Esophagus muscularis mucosa (tissue), 4 donors: ENCODE results near the gene RHOF. TPM values are rescaled to one million over a fixed set of nuclear protein-coding genes. Genes with fewer than 3 reads are reported as not detected.
A peak's percentile ranks its signal among the peaks of the same experiment; 100 is the strongest.

Experiments used
- DNase-seq: peaks from one replicate; pipeline ENCODE4 v3.0.0-alpha.2; 2017; ENCODE audit errors: extremely low spot score
- H3K27ac ChIP-seq, 4 donors: fragments of 200-600 bp; sonication (generic); replicated peaks in 1 of 4; 1 replicate in 3 of 4; 2 replicates in 1 of 4; pipeline ENCODE4 v1.5.1; 2016 to 2019; ENCODE audit warnings: mild to moderate bottlenecking in 1 of 4
- H3K27me3 ChIP-seq, 4 donors: fragments of 200-600 bp; sonication (generic); one replicate each; pipeline versions ENCODE4 v1.5.1 to v1.6.0; 2016 to 2019
- H3K36me3 ChIP-seq, 4 donors: fragments of 200-600 bp; sonication (generic); one replicate each; pipeline ENCODE4 v1.5.1; 2016 to 2019
- H3K4me1 ChIP-seq, 4 donors: fragments of 200-600 bp; sonication (generic); one replicate each; pipeline ENCODE4 v1.5.1; 2016 to 2019
- H3K4me3 ChIP-seq, 4 donors: fragments of 200-600 bp; sonication (generic); 1 replicate in 2 of 4; 2 replicates in 2 of 4; pipeline ENCODE4 v1.5.1; 2016 to 2019; ENCODE audit warnings: mild to moderate bottlenecking in 4 of 4, moderate library complexity in 1 of 4
- H3K9me3 ChIP-seq, 4 donors: fragments of 200-600 bp; sonication (generic); 1 replicate in 3 of 4; 2 replicates in 1 of 4; pipeline ENCODE4 v1.5.1; 2016 to 2019
- EP300 ChIP-seq: sonication (generic); formaldehyde crosslinking; IDR thresholded peaks from one replicate; pipeline ENCODE4 v1.6.1; 2017; ENCODE audit warnings: antibody characterized with exemption
- POLR2A ChIP-seq: fragments of 450-650 bp; IDR thresholded peaks from one replicate; pipeline ENCODE4 v1.6.1; 2017; ENCODE audit warnings: antibody characterized with exemption, moderate library complexity, mild to moderate bottlenecking, low read depth
- POLR2AphosphoS5 ChIP-seq, 2 donors: sonication (generic); formaldehyde crosslinking; IDR thresholded peaks; one replicate each; pipeline ENCODE4 v1.6.1; 2017; ENCODE audit warnings: antibody characterized with exemption in 2 of 2
- WGBS: methylation state at CpG from one replicate; pipeline ENCODE4 v1.1.5; 2018; 5-methylcytosine and 5-hydroxymethylcytosine counted together
- intact Hi-C: fragments of 100-400 bp; cut with DNase I; formaldehyde crosslinking; loops from one replicate; pipeline ENCODE4 v1.15.1; 2023
- total RNA-seq, 4 donors: library from RNA; depleted of rRNA; stranded (reverse); fragments of >200 nt; gene quantifications; one replicate each; pipeline versions ENCODE4 v1.1.0 to v1.2.1, GENCODE V29; 2016
- TF ChIP-seq, protein P1 (sequence below), 3 experiments: fragments of 200-600 bp in 2 of 3; fragments of 450-650 bp in 1 of 3; sonication (generic) in 2 of 3; IDR thresholded peaks; one replicate each; pipeline ENCODE4 v1.5.1; 2017 to 2019; ENCODE audit warnings: antibody characterized with exemption in 3 of 3, mild to moderate bottlenecking in 2 of 3, moderate library complexity in 1 of 3

Gene RHOF
- total RNA-seq, 4 donors from 2014 or later, result 7.0 to 23.2 (median 15.9) TPM

- H3K4me3 ChIP-seq, result no peak overlapping the region
- no peak overlapping the region for H3K27ac ChIP-seq
- no peaks in the 10 kb centered on the region for H3K9me3 ChIP-seq
- H3K4me1 ChIP-seq, result peaks cover 61 to 93% (median 80%) of the 10 kb centered on the region in 4 donors
- TF ChIP-seq EP300 (no peak), POLR2A (no peak), POLR2AphosphoS5 (IDR thresholded peaks at IDR 0.05) (no peak)
- TF ChIP-seq, protein P1, sequence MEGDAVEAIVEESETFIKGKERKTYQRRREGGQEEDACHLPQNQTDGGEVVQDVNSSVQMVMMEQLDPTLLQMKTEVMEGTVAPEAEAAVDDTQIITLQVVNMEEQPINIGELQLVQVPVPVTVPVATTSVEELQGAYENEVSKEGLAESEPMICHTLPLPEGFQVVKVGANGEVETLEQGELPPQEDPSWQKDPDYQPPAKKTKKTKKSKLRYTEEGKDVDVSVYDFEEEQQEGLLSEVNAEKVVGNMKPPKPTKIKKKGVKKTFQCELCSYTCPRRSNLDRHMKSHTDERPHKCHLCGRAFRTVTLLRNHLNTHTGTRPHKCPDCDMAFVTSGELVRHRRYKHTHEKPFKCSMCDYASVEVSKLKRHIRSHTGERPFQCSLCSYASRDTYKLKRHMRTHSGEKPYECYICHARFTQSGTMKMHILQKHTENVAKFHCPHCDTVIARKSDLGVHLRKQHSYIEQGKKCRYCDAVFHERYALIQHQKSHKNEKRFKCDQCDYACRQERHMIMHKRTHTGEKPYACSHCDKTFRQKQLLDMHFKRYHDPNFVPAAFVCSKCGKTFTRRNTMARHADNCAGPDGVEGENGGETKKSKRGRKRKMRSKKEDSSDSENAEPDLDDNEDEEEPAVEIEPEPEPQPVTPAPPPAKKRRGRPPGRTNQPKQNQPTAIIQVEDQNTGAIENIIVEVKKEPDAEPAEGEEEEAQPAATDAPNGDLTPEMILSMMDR (IDR thresholded peaks at IDR 0.05), result no peak
- intact Hi-C loops, result no loop called here
- peaks cover 28 to 65% (median 47%) of the 10 kb centered on the region in 4 donors for H3K36me3 ChIP-seq
- no peaks in the 10 kb centered on the region for H3K27me3 ChIP-seq
- WGBS, result 88% methylated on average over 17 of the region's 27 CpGs
- DNase-seq, result no peak
Measured at GRCh38 chr12:121809712-121810116, 16.2 kb upstream of the RHOF start.

GRCh38 chr12:121808623-121809022 lies 15.1 kb upstream of the RHOF start:
- WGBS, result 88% methylated on average over 8 of the region's 8 CpGs
- H3K4me1 ChIP-seq, result peaks cover 58 to 84% (median 73%) of the 10 kb centered on the region in 4 donors

GRCh38 chr12:121807642-121808347 lies 14.3 kb upstream of the RHOF start:
- Histone ChIP-seq H3K27ac (no peak overlapping the region), H3K4me3 (no peak overlapping the region), H3K36me3 (peaks cover 24 to 48% (median 36%) of the 10 kb centered on the region in 4 donors), H3K4me1 (peaks cover 49 to 75% (median 65%) of the 10 kb centered on the region in 4 donors), H3K9me3 (no peaks in the 10 kb centered on the region), H3K27me3 (no peaks in the 10 kb centered on the region)
- 63% methylated on average over 13 of the region's 14 CpGs for WGBS
- no peak for TF ChIP-seq POLR2AphosphoS5 (IDR thresholded peaks at IDR 0.05)
- TF ChIP-seq POLR2A, result no peak
- TF ChIP-seq, protein P1 (IDR thresholded peaks at IDR 0.05), result no peak
- DNase-seq, result no peak
- intact Hi-C loops, result no loop called here

More at GRCh38 chr12:121808623-121809022, 15.1 kb upstream of the RHOF start:
- no peak overlapping the region for H3K27ac ChIP-seq
- H3K4me3 ChIP-seq, result no peak overlapping the region
- intact Hi-C loops, result no loop called here
- TF ChIP-seq POLR2AphosphoS5 (IDR thresholded peaks at IDR 0.05) (no peak), EP300 (no peak), POLR2A (no peak)
- TF ChIP-seq, protein P1 (IDR thresholded peaks at IDR 0.05), result no peak
- H3K9me3 ChIP-seq, result no peaks in the 10 kb centered on the region
- H3K36me3 ChIP-seq, result peaks cover 24 to 56% (median 37%) of the 10 kb centered on the region in 4 donors
- DNase-seq, result no peak
- H3K27me3 ChIP-seq, result no peaks in the 10 kb centered on the region

DNA sequence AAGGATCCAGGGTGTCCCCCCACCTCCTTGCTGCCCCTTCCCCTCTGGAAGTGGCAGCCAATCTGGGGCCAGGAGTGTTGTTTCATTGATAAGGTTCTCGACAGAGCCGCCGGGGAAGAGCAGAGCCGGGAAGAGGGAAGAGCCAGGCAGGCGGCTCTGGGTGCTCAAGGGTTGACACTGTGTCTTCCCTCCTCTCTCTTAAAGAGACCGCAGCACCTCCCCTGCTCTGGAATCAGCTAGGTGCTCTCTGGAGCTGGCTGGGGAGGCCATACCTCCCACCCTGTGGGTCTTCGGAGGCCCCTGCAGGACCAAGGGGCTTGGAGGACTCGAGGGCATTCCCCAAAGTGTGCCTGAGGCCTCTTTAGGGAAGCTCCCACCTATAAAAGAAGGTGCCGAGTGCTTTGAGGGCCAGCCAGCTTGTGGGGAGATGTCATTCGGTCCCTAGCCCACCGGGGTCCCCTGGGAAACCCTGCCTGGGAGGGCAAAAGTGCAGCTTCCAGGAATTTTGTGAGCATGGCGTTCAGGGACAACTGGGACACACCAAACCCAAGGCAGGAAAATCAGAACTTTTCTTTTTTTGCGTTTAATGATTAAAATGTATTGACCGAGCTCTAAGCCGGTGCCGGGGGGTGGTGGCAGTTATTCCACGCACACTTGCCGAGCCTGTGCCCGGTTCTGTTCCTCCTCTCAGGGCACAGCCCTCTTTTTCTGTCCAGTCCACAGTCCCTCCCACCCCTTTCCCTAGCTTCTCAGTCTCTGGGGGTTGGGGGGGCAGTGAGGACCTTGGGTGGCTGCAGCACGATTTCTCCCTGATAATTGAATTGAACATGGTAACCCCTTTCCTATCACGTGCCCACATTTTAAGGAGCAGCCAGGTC lies 13.3 kb upstream of the RHOF start:
- TF ChIP-seq POLR2AphosphoS5 (IDR thresholded peaks at IDR 0.05), result no peak
- no peak for TF ChIP-seq EP300
- TF ChIP-seq, protein P1 (IDR thresholded peaks at IDR 0.05), result no peak
- TF ChIP-seq POLR2A, result no peak

More for the DNA sequence above, 13.3 kb upstream of the RHOF start:
- intact Hi-C loops, result no loop called here
- Histone ChIP-seq H3K27ac (peak overlapping the region; percentile 97 to 100 (median 100)), H3K36me3 (peaks cover 24 to 48% (median 36%) of the 10 kb centered on the region in 4 donors), H3K9me3 (no peaks in the 10 kb centered on the region), H3K4me3 (peak overlapping the region; percentile 65 to 94 (median 84)), H3K27me3 (no peaks in the 10 kb centered on the region), H3K4me1 (peaks cover 46 to 65% (median 56%) of the 10 kb centered on the region in 4 donors)
- WGBS, result 45% methylated on average over 16 of the region's 21 CpGs
- DNase-seq, result no peak
